Body of pancreas (tissue), 4 donors: ENCODE results near the gene ERC2. TPM values are rescaled to one million over a fixed set of nuclear protein-coding genes. Genes with fewer than 3 reads are reported as not detected.

Source experiments
- ATAC-seq: fragments of 150-250 bp; one replicate; pipeline ENCODE4 v1.9.1; 2016
- DNase-seq, 4 donors: peaks; one replicate each; pipeline ENCODE4 v3.0.0-alpha.2; 2019
- H3K27ac ChIP-seq, 4 donors: fragments of 200-600 bp; sonication (generic); 1 replicate in 3 of 4; 2 replicates in 1 of 4; pipeline versions ENCODE4 v1.5.1 to v1.6.1; 2016 to 2019; ENCODE audit warnings: mild to moderate bottlenecking in 1 of 4, mixed read lengths in 1 of 4, moderate library complexity in 1 of 4
- H3K27me3 ChIP-seq, 2 donors: fragments of 200-600 bp; sonication (generic); one replicate each; pipeline ENCODE4 v1.6.0; 2016; ENCODE audit warnings: mild to moderate bottlenecking in 1 of 2
- H3K36me3 ChIP-seq, 2 donors: fragments of 200-600 bp; sonication (generic); replicated peaks in 1 of 2; 2 replicates each; pipeline ENCODE4 v1.5.1; 2016; ENCODE audit warnings: low read depth in 2 of 2; ENCODE audit not compliant: insufficient read depth in 1 of 2
- H3K4me1 ChIP-seq: fragments of 200-600 bp; sonication (generic); one replicate; pipeline ENCODE4 v1.6.0; 2016
- H3K4me3 ChIP-seq, 2 donors: fragments of 200-600 bp; sonication (generic); 1 replicate in 1 of 2; 2 replicates in 1 of 2; pipeline ENCODE4 v1.5.1; 2016 to 2019
- H3K9me3 ChIP-seq, 3 donors: fragments of 200-600 bp; sonication (generic); 1 replicate in 2 of 3; 2 replicates in 1 of 3; pipeline ENCODE4 v1.5.1; 2016
- POLR2A ChIP-seq, 3 donors: fragments of 450-650 bp; IDR thresholded peaks; one replicate each; pipeline ENCODE4 v1.6.1; 2016; ENCODE audit warnings: antibody characterized with exemption in 3 of 3, mild to moderate bottlenecking in 2 of 3
- WGBS, 2 donors: methylation state at CpG; one replicate each; pipeline ENCODE4 v1.1.5; 2017; 5-methylcytosine and 5-hydroxymethylcytosine counted together
- intact Hi-C: fragments of 100-400 bp; cut with DNase I; formaldehyde crosslinking; loops from one replicate; pipeline ENCODE4 v1.15.1; 2023
- total RNA-seq, 2 donors: library from RNA; depleted of rRNA; stranded (reverse); fragments of >200 nt; gene quantifications; one replicate each; pipeline ENCODE4 v1.1.0, GENCODE V29; 2016
- TF ChIP-seq, protein P1 (sequence below), 7 experiments: fragments of 450-650 bp in 4 of 7; fragments of 200-600 bp in 3 of 7; sonication (generic) in 3 of 7; IDR thresholded peaks; one replicate each; pipeline ENCODE4 v1.5.1; 2016 to 2019; ENCODE audit warnings: antibody characterized with exemption in 7 of 7

Gene ERC2
- total RNA-seq, 2 donors from 2014 or later = 4.0 to 4.7 TPM

DNA sequence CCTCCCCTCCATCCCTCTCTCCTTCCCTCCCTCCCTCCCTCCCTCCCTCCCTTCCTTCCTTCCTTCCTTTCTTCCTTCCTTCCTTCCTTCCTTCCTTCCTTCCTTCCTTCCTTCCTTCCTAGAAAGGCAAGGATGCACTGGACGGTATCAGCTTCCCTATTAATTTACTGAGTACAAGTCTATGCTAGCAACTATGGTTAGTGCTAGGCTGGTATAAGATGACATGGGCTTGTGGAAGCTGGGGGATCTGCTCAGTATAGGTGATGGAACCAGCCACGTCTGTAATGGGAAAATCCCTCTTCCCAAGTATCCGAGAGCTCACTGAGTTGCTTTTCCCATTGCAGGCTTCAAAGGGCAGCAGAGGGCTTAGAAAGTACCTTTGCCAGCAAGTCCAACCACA, 884.8 kb downstream of the ERC2 start:
- intact Hi-C loops = no loop called here
- TF ChIP-seq POLR2A (IDR thresholded peaks at IDR 0.05) = no peak
- TF ChIP-seq, protein P1, sequence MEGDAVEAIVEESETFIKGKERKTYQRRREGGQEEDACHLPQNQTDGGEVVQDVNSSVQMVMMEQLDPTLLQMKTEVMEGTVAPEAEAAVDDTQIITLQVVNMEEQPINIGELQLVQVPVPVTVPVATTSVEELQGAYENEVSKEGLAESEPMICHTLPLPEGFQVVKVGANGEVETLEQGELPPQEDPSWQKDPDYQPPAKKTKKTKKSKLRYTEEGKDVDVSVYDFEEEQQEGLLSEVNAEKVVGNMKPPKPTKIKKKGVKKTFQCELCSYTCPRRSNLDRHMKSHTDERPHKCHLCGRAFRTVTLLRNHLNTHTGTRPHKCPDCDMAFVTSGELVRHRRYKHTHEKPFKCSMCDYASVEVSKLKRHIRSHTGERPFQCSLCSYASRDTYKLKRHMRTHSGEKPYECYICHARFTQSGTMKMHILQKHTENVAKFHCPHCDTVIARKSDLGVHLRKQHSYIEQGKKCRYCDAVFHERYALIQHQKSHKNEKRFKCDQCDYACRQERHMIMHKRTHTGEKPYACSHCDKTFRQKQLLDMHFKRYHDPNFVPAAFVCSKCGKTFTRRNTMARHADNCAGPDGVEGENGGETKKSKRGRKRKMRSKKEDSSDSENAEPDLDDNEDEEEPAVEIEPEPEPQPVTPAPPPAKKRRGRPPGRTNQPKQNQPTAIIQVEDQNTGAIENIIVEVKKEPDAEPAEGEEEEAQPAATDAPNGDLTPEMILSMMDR (IDR thresholded peaks at IDR 0.05) = no peak
- ATAC-seq (no peak), DNase-seq (no peak)
- H3K27me3 ChIP-seq = no peaks in the 10 kb centered on the region
- no peaks in the 10 kb centered on the region for H3K36me3 ChIP-seq
- no peaks in the 10 kb centered on the region for H3K9me3 ChIP-seq
- no peaks in the 10 kb centered on the region for H3K4me1 ChIP-seq
- no peak overlapping the region for H3K4me3 ChIP-seq
- 77 to 89% methylated on average over 3 of the region's 3 CpGs for WGBS, 2 donors
- no peak overlapping the region for H3K27ac ChIP-seq

DNA sequence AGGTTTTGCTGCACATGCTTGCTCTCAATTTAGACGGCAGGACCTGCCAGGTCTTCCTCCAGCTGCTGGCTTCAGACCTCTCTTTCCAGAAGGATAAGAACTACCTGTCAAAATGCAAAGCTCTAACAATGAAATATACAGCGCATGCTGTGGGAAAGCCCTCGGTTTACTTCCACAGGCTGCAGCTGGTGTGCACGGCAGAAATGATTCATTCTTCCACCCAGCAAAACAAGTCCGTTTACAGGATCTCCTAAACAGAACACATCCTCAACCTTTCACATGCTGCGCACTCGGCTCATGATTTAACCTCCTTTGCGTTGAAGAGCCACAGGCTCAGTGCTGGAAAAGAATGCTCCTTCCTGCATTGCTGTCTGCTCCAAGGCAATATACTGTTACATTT, 888.8 kb downstream of the ERC2 start:
- no peak for ATAC-seq
- Histone ChIP-seq H3K27me3 (no peaks in the 10 kb centered on the region), H3K4me1 (no peaks in the 10 kb centered on the region), H3K4me3 (no peak overlapping the region), H3K9me3 (no peaks in the 10 kb centered on the region), H3K36me3 (no peaks in the 10 kb centered on the region), H3K27ac (no peak overlapping the region)
- 54 to 77% methylated on average over 8 of the region's 8 CpGs for WGBS, 2 donors
- TF ChIP-seq POLR2A (IDR thresholded peaks at IDR 0.05) = no peak
- TF ChIP-seq, protein P1 (IDR thresholded peaks at IDR 0.05) = no peak
- intact Hi-C loops = no loop called here
- no peak for DNase-seq

DNA sequence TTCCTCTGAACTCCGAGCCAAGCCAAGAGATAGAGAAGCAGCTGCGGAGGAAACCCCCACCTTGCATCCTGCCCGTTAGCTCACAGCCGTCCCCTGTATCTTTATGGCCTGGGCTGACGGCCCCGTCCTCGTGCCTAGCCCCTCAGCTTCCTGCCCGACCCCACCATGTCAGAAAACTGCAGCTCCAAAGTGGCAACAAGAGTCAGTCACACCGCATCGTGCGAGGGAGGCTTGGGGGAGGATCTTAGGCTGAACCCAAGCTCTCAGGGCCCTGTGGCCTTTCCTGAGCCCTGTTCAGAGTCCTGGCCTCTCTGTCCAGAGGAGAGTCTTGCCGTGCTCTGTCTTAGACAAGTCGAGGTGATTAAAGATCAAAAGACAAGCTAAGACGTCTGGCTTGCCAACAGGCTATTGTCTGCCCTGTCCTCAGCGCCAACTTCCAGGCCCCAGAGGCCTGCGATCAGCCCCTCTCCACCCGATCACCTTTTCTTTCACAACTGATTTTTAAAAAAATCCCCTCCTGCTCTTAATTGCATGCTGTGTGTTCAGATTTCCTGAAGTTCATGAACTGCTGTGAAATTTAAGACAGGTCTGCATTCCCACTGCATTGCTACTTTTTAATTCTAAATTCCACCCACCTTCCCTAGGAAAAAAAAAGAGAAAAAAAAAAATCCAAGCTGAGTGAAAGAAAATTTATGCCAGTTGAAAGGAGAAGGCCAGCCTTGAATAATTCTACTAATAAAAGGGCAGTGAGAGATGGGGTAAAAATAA, 891.5 kb downstream of the ERC2 start:
- no peaks in the 10 kb centered on the region for H3K9me3 ChIP-seq
- TF ChIP-seq, protein P1 (IDR thresholded peaks at IDR 0.05) = no peak
- no peak for TF ChIP-seq POLR2A (IDR thresholded peaks at IDR 0.05)

DNA sequence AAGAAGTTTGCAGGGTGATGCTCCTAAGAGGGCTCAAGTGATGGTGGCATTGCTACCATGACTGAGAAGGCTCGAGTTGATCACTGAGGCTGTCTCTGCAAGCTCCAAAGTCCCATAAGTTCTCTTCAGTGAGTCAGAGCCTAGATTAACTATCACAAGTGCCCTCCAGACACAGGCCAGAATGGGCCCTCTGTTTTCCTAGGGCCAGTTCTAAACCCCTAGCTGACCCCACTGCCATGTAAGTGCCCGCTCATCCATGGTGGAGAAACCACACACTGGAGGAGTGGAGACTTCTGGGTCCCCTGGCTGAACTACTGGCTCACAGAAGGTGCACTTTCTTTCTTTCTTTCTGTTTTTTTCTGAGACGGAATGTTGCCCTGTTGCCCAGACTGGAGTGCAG, 893.6 kb downstream of the ERC2 start:
- peaks cover 6% of the 10 kb centered on the region for H3K4me1 ChIP-seq

More for the DNA sequence above, 891.5 kb downstream of the ERC2 start:
- 76 to 84% methylated on average over 17 of the region's 17 CpGs for WGBS, 2 donors
- DNase-seq (no peak), ATAC-seq (no peak)
- Histone ChIP-seq H3K27me3 (no peaks in the 10 kb centered on the region), H3K4me3 (no peak overlapping the region), H3K4me1 (peaks cover 3% of the 10 kb centered on the region), H3K36me3 (no peaks in the 10 kb centered on the region), H3K27ac (no peak overlapping the region)
- intact Hi-C loops = no loop called here

More for the DNA sequence above, 893.6 kb downstream of the ERC2 start:
- Histone ChIP-seq H3K36me3 (no peaks in the 10 kb centered on the region), H3K9me3 (no peaks in the 10 kb centered on the region), H3K27ac (no peak overlapping the region), H3K27me3 (no peaks in the 10 kb centered on the region), H3K4me3 (no peak overlapping the region)
- intact Hi-C loops = no loop called here
- TF ChIP-seq POLR2A (IDR thresholded peaks at IDR 0.05) = no peak
- TF ChIP-seq, protein P1 (IDR thresholded peaks at IDR 0.05) = no peak
- no peak for ATAC-seq
- WGBS, 2 donors = 83 to 88% methylated on average over 2 to 3 of the region's 3 CpGs
- no peak for DNase-seq
